GM19452 (cell line): ENCODE measurements around the gene APC2.
"Not testable (repeated sequence)": the region's sequence is repeated elsewhere in the genome, so short reads cannot be mapped to it uniquely, and the experiment has no call there.

Source experiments
- ATAC-seq: cut with Tn5 transposase; IDR thresholded peaks from one replicate; pipeline ENCODE4 v1.9.1; 2021; ENCODE audit not compliant: unreplicated experiment

The APC2 gene

DNA sequence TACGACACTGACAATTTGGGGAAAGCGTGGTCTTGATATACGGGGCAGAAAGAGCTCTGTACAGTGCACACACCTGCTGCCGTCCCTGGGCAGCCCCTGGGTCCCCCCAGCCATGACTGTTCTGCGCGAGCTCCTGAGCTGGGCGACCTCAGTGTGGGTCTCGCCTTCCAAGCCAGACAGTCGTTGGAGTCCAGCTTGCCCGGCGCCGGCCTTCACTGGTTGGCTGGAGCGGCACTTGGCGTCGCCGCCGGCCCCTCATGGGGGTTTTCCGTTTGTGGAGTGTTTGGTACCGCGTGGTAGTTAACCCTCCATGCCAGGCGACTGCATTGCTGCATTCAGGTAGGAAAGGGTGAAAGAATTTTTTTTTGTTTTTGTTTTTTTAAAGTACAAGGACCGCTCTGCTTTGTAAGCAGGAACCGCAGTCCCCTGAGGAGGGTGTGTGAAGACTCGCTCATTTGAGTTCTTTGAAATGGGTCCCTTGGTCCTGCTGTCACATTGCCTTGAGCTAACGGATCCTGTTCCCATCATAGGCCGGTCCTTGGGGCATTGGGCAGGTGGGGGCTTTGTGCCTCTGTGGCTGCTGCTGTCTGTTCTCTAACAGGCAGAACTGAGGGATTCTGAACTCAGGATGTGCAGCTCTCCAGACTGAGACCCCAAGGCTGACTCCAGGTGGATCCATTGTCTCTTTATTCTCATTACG, 22.6 kb upstream of the APC2 start:
- no peak for ATAC-seq

DNA sequence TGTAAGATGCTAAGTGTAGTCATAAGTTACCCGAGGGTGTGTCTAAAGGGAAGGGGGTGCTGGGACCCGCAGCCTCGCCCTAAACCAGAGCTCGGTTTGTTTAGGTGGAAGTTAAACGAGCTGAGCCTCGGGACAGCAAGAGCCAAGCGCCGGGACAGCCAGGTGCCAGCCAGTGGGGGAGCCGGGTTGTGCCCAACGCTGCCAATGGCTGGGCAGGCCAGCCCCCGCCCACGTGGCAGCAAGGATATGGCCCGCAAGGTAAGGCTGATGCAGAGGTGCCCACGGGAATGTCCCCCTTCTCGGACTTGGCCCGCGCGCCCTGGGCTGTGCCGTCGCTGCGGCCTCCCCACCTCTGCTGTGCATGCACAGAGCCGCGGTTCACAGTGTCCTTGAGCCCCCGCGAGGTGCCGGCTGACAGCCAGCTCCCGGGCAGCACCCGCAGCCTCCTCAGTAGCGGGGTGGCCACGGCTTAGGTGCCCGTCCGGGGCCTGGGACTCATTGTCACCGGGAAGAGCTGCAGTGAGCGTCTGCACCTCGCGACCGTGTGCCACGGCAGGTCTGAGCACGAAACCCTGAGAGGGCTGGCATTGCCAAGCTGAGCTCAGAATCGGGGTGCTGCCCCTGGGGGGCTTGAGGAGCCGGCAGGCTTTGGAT, 21.1 kb upstream of the APC2 start:
- no peak for ATAC-seq

DNA sequence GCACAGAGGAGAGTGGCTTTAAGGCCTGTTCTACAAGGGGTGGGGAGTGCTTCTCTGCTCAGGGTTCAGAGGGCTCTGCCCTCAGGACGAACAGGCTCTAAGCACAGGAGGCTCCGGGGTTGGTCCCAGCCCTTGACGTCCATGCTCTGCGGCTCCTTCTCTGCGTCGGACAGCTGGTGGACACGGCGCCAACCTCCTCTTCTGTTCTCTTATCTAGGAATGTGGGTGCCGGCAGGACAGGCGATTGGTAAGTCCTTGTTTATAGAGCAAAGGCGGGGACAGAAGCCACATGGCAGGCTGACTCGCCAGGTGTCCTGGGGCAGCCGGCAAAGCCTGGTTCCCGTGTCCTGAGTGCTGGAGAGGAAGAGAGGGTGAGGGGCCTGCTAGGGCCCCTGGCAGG, 20.2 kb upstream of the APC2 start:
- no peak for ATAC-seq

DNA sequence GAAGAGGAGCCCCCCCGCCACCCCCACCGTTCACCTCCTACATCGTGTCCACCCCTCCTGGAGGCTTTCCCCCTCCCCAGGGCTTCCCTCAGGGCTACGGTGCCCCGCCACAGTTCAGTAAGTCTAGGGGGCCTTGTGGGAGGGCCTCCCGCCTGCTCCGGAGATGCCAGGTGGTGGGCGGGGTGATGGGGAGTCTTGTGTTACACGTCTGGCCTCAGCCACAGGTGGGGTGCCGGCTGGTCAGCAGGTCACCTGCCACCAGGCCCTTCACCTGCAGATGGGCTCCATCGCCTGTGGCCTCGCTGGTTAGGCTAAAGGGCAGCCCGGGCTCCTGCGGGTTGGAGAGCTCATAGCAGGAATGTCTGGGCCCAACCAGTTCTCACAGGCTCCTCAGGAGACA, 19.7 kb upstream of the APC2 start:
- ATAC-seq, result no peak

DNA sequence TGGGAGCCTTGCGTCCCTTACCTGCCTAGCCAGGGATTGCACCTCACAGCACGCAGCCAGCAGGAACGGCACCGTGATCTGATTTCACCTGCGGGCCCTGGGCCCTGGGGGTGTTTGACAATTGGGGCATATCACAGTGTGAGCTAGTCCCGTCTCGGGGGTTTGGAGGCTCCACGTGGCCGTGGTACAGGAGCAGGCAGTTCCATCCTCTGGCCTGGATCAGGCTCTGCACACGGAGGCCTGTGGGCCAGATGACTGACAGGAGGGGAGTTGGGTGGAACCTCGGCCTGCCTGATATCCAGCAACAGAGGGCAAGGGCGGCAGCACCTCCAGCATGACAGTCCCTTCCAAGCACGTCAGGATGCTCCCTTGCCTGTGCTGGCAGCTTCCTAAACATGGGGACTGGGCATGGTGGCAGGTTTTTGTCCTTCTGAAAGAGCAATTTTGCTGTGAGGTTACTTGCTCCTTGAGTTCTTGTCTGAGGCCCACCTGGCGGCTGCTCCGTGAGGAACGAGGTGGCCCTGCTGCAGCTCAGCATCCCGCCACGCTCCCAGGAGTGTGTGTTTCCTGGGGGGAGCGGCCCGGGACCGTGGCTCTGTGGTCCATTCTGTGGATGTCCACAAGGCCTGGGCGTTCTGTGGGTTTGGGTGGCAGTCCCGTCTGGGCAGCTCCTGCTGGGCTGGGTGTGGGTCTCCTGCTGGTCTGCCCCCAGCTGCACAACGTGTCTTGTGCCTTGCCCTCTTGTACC, 18.0 kb upstream of the APC2 start:
- no peak for ATAC-seq

DNA sequence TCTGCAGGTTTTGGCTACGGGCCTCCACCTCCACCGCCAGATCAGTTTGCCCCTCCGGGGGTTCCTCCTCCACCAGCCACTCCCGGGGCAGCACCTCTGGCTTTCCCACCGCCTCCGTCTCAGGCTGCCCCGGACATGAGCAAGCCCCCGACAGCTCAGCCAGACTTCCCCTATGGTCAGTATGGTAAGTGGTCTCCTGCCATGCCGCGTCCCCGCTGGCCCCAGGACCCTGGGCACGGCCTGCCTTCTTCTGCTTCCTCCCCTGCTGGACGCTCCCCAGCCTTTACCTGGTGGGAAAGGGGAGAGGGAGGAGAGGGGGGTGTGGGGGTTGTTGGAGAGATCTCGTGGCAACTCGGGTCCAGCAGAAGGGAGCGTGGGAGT, 17.4 kb upstream of the APC2 start:
- no peak for ATAC-seq

DNA sequence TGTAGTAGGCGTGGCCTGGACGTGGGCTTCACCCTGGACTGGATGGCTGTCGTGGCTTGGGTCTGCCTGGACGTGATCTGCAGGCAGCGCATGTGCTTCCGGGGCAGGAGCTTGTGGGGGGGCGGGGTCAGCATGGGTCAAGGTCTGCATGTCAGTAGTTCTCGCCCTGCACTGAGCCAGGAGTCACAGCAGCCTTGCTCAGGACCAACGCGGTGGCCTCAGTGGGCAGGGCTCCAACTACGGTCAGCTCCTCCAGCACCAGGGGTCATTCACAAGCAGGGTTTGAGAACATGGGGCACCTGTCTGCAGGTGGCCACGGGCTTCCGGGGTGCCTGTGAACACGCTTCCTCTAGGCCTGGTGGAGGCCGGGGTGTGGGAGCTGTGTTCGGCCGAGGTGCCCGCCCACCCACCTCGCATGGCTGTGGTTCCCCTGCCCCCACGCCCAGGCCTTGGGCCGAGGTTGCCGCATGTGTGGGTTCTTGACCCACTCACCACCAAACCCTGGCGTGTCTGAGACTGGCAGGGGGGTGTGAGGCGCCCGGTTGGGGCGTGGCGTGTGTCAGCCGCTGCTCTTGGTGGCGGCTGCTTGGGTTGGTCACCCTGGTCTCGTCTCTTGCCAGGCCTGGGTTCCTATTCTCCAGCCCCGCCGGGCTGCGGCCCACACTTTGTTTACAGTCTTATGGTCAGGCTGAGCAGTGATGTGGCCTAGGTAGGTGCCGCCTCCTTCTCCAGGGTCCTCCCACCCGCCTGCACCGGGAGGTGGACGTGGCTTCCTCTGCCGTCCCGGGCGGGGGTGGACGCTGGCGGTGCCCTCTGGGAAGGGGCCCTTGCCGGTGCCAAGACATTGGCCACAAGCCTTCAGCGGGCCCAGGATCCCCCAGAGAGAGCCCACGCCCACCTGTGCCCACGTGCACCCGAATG, 16.5 kb upstream of the APC2 start:
- ATAC-seq, result no peak

DNA sequence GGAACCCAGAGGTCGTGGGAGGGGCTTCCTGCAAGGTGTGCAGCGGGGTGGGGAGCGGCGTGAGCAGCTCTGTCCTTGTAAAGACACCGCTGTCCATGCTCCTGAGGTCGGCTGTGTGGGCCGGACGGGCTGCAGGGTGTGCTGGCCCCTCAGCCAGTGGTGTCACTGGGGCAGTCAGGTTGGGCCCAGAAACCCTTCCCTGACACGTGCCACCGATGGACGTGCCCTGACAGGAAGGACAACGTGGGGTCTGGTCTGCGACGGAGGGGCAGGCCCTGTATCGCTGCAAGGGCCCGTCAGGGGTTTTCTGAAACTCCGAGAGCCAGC, 15.9 kb upstream of the APC2 start:
- no peak for ATAC-seq

DNA sequence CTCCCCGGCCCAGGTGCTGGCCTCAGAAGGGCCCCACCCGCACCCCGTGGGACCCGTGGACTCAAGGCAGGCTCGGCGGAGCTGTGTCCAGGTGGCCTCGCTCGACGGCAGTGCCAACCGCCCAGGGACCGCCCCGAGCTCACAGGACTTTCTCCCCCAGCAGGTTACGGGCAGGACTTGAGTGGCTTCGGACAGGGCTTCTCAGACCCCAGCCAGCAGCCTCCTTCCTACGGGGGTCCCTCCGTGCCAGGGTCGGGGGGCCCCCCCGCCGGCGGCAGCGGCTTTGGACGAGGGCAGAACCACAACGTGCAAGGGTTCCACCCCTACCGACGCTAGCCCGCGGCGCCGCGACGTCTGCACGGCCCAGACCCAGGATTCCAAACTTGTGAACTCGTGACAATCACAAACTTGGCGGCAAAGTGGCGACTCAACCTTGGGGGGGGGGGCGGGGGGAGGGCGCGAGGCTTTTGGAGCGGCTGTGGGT, 15.3 kb upstream of the APC2 start:
- no peak for ATAC-seq

DNA sequence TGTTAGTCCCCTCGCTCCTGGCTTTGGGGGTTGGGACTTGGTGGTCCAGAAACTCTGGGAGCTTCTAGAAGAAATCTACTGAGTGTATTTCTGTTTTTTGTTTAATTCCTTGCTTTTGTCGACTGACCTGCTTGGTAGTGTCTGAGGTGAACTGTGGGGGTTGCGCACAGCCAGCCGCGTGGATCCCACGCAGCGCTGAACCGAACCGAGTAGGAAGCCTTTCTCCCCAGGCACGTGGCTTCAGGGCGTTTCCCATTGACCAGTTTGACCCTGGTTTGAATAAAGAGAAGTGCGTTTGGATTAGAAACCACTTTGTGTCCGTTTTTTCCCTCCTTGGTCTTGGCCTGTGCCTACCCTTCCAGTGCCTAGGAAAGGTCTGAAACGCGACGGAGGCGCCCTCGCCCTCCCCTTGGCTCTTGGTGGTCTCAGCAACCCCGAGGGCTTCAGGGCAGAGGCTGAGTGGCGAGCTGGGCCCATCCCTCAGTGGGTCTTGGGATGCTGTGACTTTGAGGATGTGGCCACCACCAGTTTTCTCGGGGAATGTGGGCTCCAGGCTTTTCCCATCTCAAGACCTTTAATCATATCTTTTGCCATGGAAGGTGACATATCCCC, 14.4 kb upstream of the APC2 start:
- no peak for ATAC-seq

DNA sequence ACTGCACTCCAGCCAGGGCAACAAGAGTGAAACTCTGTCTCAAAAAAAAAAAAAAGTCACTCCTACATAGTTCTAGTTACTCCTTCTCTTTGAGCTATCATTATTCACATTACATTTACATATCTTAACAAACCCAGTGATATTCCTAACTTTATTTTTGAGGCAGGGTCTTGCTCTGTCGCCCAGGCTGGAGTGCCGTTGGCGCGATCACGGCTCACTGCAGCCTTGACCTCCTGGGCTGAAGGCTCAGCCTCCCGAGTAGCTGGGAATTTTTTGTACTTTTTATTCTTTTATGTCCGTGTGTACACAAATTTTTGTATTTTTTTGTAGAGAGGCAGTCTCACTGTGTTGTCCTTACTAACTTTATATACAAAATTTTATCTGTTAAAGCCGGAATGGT, 12.3 kb upstream of the APC2 start:
- no peak for ATAC-seq

DNA sequence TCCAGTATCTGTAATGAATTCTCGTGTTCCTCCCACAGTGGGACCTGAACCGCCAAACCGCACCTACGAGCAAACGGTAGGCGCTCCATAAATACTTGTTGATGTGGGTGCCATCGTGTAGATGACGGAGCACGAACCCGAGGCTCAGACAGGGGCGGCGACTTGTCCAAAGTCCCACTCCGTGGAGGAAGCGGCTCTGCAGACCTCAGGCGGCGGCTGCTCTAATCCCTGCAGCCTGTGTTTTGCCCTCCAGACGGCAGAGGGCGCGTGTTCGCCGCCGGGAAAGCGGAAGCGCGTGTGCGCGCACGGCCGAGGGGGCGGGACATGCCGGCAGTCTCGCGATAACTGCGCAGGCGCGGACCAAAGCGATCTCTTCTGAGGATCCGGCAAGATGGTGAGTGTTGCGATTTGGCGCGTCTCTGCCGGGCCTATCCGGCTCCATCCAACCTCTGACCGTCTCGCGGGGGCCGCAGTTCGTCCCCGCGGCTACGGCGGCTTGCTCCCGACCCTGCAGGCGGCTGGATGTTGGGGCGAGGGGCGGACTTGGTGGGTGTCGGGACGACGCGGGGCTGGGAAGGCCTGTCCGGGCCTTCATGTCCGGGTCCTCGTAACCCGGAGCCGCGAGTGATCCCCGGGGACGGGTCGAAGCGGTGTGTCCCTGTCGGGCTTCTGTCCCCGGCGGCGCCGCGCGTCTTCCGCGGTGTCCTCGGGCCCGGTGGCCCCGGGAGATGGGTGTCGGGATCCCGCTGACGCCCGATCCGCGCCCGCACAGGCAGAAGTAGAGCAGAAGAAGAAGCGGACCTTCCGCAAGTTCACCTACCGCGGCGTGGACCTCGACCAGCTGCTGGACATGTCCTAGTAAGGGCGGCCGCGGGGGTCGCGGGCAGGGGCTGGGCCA, 11.6 kb upstream of the APC2 start, which contains the start of gene RPS15:
Gene RPS15, plus strand, starts transcription at position 362 of the 898 bp plus-strand sequence. Its CDS starts 30 bp downstream, at position 392.
- peak; percentile 66 for ATAC-seq

DNA sequence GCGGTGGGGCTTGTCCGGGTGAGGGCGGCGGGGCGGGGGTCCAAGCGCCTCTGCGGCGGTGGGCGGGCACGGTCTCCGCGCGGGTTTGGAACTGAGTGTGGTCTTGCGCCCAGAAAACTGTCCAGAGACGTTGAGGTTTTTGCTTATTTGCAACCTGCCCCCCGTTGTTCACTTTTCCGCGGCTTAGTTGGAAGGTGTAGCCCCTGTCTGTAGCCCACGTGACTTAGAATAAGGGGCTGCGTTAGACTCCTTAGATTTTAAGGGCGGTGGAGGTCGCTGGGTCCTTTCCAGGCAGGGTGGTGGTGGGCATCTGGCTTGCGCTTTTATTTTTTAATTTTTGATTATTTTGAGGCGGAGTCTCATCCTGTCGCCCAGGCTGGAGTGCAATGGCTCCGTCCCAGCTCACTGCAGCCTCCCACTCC, 11.0 kb upstream of the APC2 start:
- no peak for ATAC-seq

DNA sequence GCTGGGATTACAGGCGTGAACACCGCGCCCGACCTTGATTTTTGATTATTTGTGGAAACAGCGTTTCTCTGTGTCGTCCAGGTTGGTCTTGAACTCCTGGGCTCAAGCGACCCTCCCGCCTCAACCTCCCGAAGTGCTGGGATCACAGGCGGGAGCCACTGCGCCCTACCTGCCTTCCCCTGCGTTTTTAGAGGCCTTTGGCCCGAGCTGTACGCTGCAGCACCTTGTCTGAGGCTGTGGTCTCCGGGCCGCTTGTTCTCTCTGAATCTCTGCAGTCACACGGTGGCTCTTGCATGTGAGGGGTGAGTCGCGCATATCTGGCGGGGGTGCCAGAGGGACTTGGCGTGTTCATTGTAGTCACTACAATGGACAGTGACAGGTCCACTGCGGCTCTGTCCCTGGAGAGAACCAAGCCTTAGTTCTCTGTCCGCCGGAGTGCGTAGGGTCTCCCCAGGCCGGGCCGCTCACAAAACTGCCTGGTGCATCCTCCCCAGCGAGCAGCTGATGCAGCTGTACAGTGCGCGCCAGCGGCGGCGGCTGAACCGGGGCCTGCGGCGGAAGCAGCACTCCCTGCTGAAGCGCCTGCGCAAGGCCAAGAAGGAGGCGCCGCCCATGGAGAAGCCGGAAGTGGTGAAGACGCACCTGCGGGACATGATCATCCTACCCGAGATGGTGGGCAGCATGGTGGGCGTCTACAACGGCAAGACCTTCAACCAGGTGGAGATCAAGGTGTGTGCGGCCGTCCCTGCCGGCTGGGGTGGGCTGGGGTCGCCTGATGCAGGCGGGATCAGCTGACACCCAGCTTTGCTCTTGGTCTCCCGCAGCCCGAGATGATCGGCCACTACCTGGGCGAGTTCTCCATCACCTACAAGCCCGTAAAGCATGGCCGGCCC, 10.2 kb upstream of the APC2 start:
- not testable (repeated sequence) for ATAC-seq

DNA sequence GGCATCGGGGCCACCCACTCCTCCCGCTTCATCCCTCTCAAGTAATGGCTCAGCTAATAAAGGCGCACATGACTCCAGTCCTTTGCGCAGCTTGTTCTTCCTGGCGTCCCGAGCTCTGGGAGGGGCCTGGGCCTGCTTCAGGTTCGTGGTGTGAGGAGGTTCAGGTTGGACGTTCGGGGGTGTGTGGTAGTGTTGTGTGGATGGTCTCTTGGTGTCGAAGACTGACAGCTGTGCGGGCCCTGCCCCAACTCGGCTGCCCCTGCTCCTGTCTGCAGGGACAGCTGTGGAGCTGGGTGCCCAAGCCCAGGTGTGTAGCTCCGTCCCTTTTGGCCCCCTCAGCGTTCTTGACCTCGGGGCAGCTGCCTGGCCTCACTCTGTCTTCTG, 9.5 kb upstream of the APC2 start:
- no peak for ATAC-seq

DNA sequence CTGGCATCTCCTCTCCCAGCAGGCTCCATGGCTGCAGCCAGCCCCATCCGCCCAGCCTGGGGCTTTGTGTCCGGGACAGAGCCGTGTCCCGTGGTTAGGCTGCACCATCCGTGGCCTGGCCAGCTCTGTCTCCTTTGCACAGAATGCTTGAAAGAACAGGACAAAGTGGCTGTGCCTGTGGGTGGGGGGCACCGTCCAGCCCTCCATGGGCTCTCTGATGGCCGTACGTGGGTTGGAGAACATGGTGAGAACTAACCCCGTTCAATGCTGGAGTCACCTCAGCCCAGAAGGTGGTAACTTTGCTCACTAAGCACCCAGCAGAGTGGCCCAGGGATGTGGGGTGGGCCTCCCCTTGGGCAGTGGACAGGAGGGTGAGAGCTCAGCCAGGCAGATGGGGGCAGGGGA, 8.9 kb upstream of the APC2 start:
- ATAC-seq, result no peak

DNA sequence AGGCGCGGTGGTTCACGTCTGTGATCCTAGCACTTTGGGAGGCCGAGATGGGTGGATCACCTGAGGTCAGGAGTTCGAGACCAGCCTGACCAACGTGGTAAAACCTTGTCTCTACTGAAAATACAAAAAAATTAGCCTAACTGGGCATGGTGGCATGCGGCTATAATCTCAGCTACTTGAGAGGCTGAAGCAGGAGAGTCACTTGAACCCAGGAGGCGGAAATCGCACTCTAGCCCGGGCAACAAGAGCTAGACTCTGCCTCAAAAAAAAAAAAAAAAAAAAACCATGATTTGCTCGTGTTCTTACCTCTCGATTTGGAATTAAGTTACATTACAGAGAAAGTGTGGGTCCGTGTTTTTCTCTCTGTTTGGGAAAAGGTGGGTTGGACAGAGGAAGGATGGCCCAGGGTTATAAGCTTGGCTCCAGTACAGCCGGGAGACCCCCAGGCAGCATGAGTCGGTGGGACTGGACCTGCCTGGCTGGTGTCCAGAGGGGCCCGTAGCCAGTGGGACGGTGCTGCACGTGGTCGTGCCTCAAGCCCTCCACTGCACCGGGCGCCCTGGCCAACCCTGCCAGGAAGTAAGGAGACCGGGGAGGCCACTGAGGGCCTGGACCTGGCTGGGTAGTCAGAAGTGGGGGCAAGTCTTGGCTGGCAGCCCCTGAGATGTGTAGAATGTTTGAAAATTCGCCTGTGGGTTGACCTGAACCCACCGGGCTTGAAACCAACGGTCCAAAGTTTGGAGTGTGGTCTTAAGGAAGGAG, 8.1 kb upstream of the APC2 start:
- no peak for ATAC-seq
